NCI-H524 (cell line): ENCODE data around the gene FAXDC2.
A peak's percentile ranks its signal among the peaks of the same experiment; 100 is the strongest.

Experiments
- DNase-seq, 2 experiments: peaks; one replicate each; lab custom pipeline; 2025; lab: John Stamatoyannopoulos, UW

Gene FAXDC2

DNA sequence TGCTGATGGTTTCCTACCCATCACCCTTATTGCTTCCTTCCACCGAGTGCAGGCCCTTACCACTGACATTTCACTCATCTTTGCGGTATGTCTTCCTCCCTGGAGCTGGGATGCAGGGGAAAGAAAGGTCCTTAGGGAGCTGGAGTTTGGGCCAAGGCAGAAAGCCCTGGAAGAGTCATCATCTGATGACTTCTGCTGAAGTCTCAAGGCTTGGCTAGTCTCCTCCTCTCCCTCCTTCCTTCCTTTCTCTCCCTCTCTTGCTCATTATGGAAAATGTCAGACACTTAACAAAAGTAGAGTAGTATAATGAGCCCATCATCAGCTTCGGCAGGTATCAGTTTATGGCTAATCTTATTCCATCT lies 55.2 kb downstream of the FAXDC2 start:
- DNase-seq = peak in 1 of 2 experiments; percentile 28

DNA sequence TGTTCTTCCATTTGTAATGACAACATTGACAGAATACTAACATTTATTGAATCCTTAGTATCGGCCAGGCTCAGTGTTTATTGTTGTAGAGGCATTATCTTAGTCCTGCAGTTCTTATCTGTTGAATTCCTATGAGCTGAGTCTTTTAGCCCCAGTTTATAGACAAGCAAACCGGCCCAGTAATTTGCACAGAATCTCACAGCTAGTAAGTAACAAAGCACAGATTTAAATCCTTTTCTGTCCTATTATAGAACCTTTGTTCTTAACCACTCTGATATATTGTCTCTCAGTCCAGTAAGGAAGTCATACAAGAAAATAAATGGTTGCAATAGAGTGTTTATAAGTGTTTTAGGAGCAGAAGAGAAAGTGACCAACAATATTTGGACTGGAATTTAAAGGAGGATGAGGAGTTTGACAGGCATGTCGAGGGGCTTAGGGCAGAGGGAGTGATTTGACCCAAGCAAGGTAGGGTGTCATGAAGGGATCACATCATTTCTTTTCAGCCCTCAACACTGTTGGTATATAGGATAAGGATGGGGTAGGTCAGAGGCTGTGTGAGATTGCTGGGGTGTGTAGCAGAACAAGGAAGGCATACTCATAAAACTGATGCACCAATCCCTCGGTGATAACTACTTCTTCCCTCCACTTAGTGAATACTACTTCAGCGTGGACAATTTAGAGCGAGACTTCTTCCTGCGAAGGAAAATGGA lies 55.7 kb downstream of the FAXDC2 start:
- no peak for DNase-seq

GRCh38 chr5:154793599-154794524 lies 56.5 kb downstream of the FAXDC2 start:
- DNase-seq = no peak

DNA sequence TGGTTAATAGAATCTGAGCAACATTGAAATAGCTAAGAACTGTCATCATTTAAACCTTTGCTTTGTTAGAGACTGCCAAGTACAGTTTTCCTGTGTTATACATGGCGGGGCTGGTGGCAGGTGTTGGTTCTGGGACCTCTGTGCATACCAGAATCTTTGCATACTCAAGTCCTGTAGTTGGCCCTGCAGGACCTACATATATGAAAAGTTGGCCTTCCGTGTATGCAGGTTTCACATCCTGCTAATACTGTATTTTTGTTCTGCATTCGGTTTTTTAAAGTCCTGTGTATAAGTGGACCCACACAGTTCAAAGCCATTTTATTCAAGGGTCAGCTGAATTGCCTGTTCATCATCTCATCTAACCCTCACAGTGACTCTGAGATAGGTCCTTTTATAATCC lies 58.9 kb downstream of the FAXDC2 start:
- no peak for DNase-seq

DNA sequence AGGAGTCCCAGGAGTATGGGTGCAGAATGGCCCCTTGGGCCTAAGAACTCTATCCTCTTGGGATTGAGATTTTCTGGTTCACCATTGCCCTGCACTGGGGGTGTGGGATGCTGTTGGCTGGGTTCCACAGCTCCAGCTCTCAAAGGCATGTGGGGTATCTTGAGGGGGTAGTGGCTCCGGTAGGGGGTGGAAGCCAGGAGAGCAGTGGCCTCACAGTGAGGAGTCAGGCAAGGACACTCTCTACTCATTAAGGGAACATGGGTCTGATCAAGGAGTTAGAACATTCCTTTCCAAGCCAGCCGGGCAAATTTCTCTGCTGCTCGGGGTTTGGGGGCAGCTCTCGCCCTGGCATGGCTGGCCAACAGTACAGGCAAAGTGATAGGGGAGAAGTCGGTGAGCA lies 62.2 kb downstream of the FAXDC2 start:
- no peak for DNase-seq

DNA sequence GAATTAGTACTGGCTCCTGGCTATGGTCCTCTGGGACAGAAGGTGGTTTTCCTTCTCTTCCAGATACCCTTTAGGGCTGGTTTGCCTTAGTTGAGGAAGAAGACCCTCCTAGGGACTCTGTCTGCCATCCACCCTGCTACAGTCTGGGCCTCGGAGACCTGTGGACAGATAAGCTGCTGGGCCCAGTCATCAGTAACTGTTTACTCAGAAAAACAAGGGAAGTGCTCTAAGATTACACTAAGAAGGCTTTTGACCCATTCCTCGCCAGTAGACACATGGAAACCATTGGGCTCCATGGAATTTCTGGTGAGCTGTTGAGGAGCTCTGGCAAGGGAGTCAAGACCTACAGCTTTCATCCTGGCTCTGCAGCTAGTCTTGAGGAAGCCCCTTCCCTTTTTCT lies 64.0 kb downstream of the FAXDC2 start:
- DNase-seq = no peak

DNA sequence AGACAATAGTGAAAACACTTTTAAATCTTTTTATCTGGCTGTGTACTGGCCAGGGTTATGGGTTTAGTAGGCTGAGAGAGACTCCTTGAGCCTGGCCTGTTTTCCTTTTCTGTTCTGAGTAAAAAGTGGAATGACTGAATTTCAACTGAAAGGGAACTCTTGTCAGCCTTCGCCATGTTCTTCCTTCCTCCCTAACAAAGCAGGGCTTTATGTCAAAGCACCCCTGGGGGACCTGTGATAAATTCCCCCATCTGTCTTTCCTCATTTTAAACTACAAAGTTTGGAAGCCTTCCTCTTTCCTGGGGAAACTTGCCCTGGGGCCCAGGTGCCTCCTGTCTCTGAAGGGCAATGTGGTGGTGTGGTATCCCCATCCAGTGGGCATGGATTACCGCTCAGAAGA lies 65.5 kb downstream of the FAXDC2 start:
- no peak for DNase-seq

DNA sequence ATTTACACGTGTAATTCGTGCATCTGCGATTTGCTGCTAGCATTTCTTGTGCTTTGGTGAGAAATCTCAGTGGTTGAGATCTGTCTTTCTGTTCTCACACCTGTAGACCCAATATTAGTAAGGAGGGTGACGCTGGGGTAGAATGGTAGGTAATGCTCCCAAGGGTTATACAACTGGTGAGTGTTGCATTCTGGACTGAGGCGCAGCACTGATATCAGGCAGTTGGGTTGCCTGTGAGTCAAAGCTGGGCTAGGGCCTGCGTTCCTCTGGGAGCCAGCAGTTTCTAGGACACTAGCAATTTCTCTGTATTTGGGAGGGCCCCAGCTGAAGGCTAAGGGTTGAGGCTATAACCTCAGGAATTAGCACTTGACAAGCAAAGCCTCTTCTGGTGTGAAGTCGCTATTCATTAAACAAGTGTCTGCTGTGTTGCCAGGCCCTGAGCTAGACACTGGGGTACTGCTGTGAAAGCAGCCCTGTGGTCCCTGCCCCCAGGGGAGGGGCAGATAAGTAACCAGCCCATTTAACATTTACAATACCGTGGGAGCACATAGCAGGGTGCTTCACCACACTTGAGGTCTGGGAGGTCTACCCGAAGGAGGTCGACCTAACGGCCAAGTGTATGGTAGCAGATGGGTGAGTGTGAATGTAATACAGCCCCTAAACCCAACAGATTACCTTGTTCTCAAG lies 66.5 kb downstream of the FAXDC2 start:
- no peak for DNase-seq

GRCh38 chr5:154782812-154783592 lies 67.4 kb downstream of the FAXDC2 start:
- DNase-seq = no peak

DNA sequence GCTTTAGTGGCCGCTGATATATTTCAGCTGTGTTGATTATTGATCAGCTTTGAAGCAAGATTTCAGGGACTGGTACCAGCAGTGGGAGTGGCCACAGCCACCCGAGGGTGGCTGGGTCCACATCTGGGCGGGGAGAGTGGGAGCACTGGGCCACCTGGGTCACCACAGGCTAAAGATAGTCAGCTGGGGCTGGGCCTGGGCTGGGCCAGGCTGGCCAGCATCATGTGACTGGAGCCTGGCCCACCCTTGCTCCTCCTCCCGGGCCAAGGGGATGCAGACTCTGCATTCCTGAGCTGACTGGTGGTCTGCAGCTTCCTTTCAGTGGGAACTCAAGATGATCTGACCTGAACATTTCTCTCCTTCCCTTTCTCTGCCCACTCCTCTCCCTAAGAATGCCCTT lies 68.1 kb downstream of the FAXDC2 start:
- no peak for DNase-seq

GRCh38 chr5:154780128-154780527 lies 70.3 kb downstream of the FAXDC2 start:
- no peak for DNase-seq

GRCh38 chr5:154779105-154779504 lies 71.3 kb downstream of the FAXDC2 start:
- DNase-seq = peak in 1 of 2 experiments; percentile 28

DNA sequence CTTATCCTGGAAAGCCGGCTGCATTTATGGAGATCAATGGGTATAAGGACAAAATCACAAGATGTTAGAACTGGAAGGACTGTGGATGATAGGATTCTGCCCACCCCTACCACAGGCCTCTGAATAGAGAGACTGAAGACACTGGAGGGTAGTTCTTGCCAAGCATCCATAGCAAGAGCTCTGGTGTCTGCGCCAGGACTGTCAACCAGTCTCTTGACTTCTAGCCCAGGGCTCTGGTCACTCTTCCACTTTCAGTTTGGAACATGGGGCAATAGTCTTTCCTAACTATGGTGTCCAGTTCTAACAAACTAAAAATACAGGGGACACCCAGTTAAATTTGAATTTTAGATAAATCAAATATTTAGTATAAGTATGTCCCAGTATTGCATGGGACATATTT lies 71.9 kb downstream of the FAXDC2 start:
- DNase-seq = no peak

DNA sequence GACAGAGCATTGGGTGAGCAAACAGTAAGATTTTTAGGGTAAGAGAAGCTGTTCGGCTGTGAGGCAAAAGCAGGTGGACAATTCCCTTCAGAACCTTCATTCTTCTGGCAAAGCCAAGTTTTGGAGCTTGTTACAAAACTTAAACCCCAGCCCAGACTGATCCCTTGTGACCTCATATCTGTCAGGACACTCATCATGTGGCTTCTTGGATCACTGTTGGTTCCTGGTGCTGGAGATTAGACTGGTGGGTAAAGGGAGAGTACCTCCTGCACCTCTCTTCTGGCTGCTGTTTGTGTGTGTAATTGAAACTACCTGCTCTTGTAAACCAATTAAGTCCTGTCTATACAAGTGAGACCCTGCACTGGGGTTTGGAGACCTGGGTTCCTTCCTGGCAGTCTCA lies 74.2 kb downstream of the FAXDC2 start:
- DNase-seq = no peak

DNA sequence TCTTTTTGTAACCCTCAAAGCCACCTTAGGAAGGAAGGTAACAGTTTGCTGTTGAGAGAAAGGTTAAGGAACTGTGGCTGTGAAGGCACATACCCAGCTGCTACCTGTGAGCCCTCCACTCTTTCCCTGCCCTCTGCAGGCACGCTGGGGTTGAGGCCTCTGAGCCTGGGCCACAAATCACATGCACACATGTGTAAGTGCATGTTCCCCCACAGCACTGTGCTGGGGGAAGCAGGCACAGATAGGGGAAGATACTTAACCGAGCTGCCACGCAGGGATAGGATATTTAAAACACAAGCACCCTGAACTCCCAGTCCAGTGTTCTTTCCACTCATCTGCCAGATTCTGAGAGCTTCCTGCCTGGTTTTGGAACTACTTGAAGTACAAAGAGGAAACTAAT lies 77.1 kb downstream of the FAXDC2 start:
- no peak for DNase-seq

GRCh38 chr5:154771383-154771901 lies 79.0 kb downstream of the FAXDC2 start:
- DNase-seq = peak in 1 of 2 experiments; percentile 52

DNA sequence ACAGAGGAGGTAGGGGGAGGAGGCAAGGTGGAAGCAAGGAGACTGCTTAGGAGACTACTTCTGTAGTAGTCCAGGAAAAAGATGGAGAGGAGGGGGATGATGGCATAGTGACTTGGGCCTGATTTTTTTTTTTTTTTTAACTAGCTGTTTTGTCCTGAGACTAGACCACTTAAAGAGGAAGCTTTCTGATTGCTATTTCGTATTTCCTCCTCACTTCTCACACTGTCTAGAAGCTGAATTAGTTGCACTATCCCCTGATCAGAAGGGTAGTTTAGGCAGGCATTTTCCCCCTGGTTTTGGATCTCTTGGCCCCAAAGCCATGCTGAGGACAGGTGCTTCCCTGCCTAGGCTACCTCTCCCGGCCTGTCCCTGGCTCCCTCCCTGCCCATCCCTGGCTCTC lies 80.3 kb downstream of the FAXDC2 start:
- no peak for DNase-seq
